Measurements from ENCODE around the gene MAP7D3.

The MAP7D3 gene

GRCh38 chrX:136203438-136203837 lies 47.8 kb downstream of the MAP7D3 start:
- Histone ChIP-seq H3K9ac (ENCODE audit: low read depth, low read length) (no peak overlapping the region), H3K27me3 (ENCODE audit: control insufficient read depth, insufficient read depth, low read length) (no peaks in the 10 kb centered on the region), H3K4me1 (ENCODE audit: control insufficient read depth, insufficient read depth, low read length) (peaks cover 6% of the 10 kb centered on the region), H3K9me3 (ENCODE audit: control insufficient read depth, insufficient read depth, low read length) (no peaks in the 10 kb centered on the region), H3K36me3 (ENCODE audit: control insufficient read depth, insufficient read depth, low read length) (peaks cover 3% of the 10 kb centered on the region), H3K4me3 (ENCODE audit: low read depth, low read length) (no peak overlapping the region)

GRCh38 chrX:136202889-136203288 lies 48.3 kb downstream of the MAP7D3 start:
- H3K9ac ChIP-seq (ENCODE audit: low read depth, low read length): no peak overlapping the region
- no peaks in the 10 kb centered on the region for H3K27me3 ChIP-seq (ENCODE audit: control insufficient read depth, insufficient read depth, low read length)
- peaks cover 6% of the 10 kb centered on the region for H3K4me1 ChIP-seq (ENCODE audit: control insufficient read depth, insufficient read depth, low read length)
- H3K9me3 ChIP-seq (ENCODE audit: control insufficient read depth, insufficient read depth, low read length): no peaks in the 10 kb centered on the region
- no peaks in the 10 kb centered on the region for H3K36me3 ChIP-seq (ENCODE audit: control insufficient read depth, insufficient read depth, low read length)
- no peak overlapping the region for H3K4me3 ChIP-seq (ENCODE audit: low read depth, low read length)

- Histone ChIP-seq H3K9ac (ENCODE audit: low read depth, low read length) (no peak overlapping the region), H3K36me3 (ENCODE audit: control insufficient read depth, insufficient read depth, low read length) (no peaks in the 10 kb centered on the region), H3K4me3 (ENCODE audit: low read depth, low read length) (no peak overlapping the region), H3K27me3 (ENCODE audit: control insufficient read depth, insufficient read depth, low read length) (no peaks in the 10 kb centered on the region), H3K9me3 (ENCODE audit: control insufficient read depth, insufficient read depth, low read length) (no peaks in the 10 kb centered on the region), H3K4me1 (ENCODE audit: control insufficient read depth, insufficient read depth, low read length) (peaks cover 6% of the 10 kb centered on the region)
These were observed 49.6 kb downstream of the MAP7D3 start for GRCh38 chrX:136201601-136202000.

- no peak overlapping the region for H3K4me3 ChIP-seq (ENCODE audit: low read depth, low read length)
- peaks cover 6% of the 10 kb centered on the region for H3K4me1 ChIP-seq (ENCODE audit: control insufficient read depth, insufficient read depth, low read length)
- H3K9me3 ChIP-seq (ENCODE audit: control insufficient read depth, insufficient read depth, low read length): no peaks in the 10 kb centered on the region
- no peaks in the 10 kb centered on the region for H3K36me3 ChIP-seq (ENCODE audit: control insufficient read depth, insufficient read depth, low read length)
- H3K27me3 ChIP-seq (ENCODE audit: control insufficient read depth, insufficient read depth, low read length): no peaks in the 10 kb centered on the region
- no peak overlapping the region for H3K9ac ChIP-seq (ENCODE audit: low read depth, low read length)
These were observed 50.7 kb downstream of the MAP7D3 start for GRCh38 chrX:136200466-136200865.

- Histone ChIP-seq H3K9ac (ENCODE audit: low read depth, low read length) (no peak overlapping the region), H3K4me3 (ENCODE audit: low read depth, low read length) (no peak overlapping the region), H3K9me3 (ENCODE audit: control insufficient read depth, insufficient read depth, low read length) (no peaks in the 10 kb centered on the region), H3K4me1 (ENCODE audit: control insufficient read depth, insufficient read depth, low read length) (peaks cover 4% of the 10 kb centered on the region), H3K27me3 (ENCODE audit: control insufficient read depth, insufficient read depth, low read length) (no peaks in the 10 kb centered on the region), H3K36me3 (ENCODE audit: control insufficient read depth, insufficient read depth, low read length) (no peaks in the 10 kb centered on the region)
These were observed 51.8 kb downstream of the MAP7D3 start for GRCh38 chrX:136199365-136199764.

GRCh38 chrX:136198678-136199243 lies 52.4 kb downstream of the MAP7D3 start:
- Histone ChIP-seq H3K9me3 (ENCODE audit: control insufficient read depth, insufficient read depth, low read length) (no peaks in the 10 kb centered on the region), H3K4me1 (ENCODE audit: control insufficient read depth, insufficient read depth, low read length) (peaks cover 4% of the 10 kb centered on the region), H3K36me3 (ENCODE audit: control insufficient read depth, insufficient read depth, low read length) (no peaks in the 10 kb centered on the region), H3K9ac (ENCODE audit: low read depth, low read length) (no peak overlapping the region), H3K27me3 (ENCODE audit: control insufficient read depth, insufficient read depth, low read length) (no peaks in the 10 kb centered on the region), H3K4me3 (ENCODE audit: low read depth, low read length) (no peak overlapping the region)

- Histone ChIP-seq H3K9ac (ENCODE audit: low read depth, low read length) (no peak overlapping the region), H3K4me3 (ENCODE audit: low read depth, low read length) (no peak overlapping the region), H3K9me3 (ENCODE audit: control insufficient read depth, insufficient read depth, low read length) (no peaks in the 10 kb centered on the region), H3K36me3 (ENCODE audit: control insufficient read depth, insufficient read depth, low read length) (no peaks in the 10 kb centered on the region), H3K27me3 (ENCODE audit: control insufficient read depth, insufficient read depth, low read length) (no peaks in the 10 kb centered on the region), H3K4me1 (ENCODE audit: control insufficient read depth, insufficient read depth, low read length) (peaks cover 4% of the 10 kb centered on the region)
These were observed 53.2 kb downstream of the MAP7D3 start for GRCh38 chrX:136198010-136198409.

- Histone ChIP-seq H3K4me1 (ENCODE audit: control insufficient read depth, insufficient read depth, low read length) (peaks cover 4% of the 10 kb centered on the region), H3K27me3 (ENCODE audit: control insufficient read depth, insufficient read depth, low read length) (no peaks in the 10 kb centered on the region), H3K9ac (ENCODE audit: low read depth, low read length) (no peak overlapping the region), H3K36me3 (ENCODE audit: control insufficient read depth, insufficient read depth, low read length) (no peaks in the 10 kb centered on the region), H3K4me3 (ENCODE audit: low read depth, low read length) (no peak overlapping the region), H3K9me3 (ENCODE audit: control insufficient read depth, insufficient read depth, low read length) (no peaks in the 10 kb centered on the region)
These were observed 54.5 kb downstream of the MAP7D3 start for GRCh38 chrX:136196691-136197155.

GRCh38 chrX:136195247-136195646 lies 56.0 kb downstream of the MAP7D3 start:
- Histone ChIP-seq H3K36me3 (ENCODE audit: control insufficient read depth, insufficient read depth, low read length) (no peaks in the 10 kb centered on the region), H3K4me1 (ENCODE audit: control insufficient read depth, insufficient read depth, low read length) (peaks cover 4% of the 10 kb centered on the region), H3K9me3 (ENCODE audit: control insufficient read depth, insufficient read depth, low read length) (no peaks in the 10 kb centered on the region), H3K4me3 (ENCODE audit: low read depth, low read length) (no peak overlapping the region), H3K27me3 (ENCODE audit: control insufficient read depth, insufficient read depth, low read length) (no peaks in the 10 kb centered on the region), H3K9ac (ENCODE audit: low read depth, low read length) (no peak overlapping the region)

GRCh38 chrX:136194536-136194935 lies 56.7 kb downstream of the MAP7D3 start:
- Histone ChIP-seq H3K4me1 (ENCODE audit: control insufficient read depth, insufficient read depth, low read length) (peaks cover 2% of the 10 kb centered on the region), H3K9ac (ENCODE audit: low read depth, low read length) (no peak overlapping the region), H3K4me3 (ENCODE audit: low read depth, low read length) (no peak overlapping the region), H3K27me3 (ENCODE audit: control insufficient read depth, insufficient read depth, low read length) (no peaks in the 10 kb centered on the region), H3K9me3 (ENCODE audit: control insufficient read depth, insufficient read depth, low read length) (no peaks in the 10 kb centered on the region), H3K36me3 (ENCODE audit: control insufficient read depth, insufficient read depth, low read length) (no peaks in the 10 kb centered on the region)

- H3K9ac ChIP-seq (ENCODE audit: low read depth, low read length): no peak overlapping the region
- no peaks in the 10 kb centered on the region for H3K4me1 ChIP-seq (ENCODE audit: control insufficient read depth, insufficient read depth, low read length)
- no peaks in the 10 kb centered on the region for H3K9me3 ChIP-seq (ENCODE audit: control insufficient read depth, insufficient read depth, low read length)
- H3K27me3 ChIP-seq (ENCODE audit: control insufficient read depth, insufficient read depth, low read length): no peaks in the 10 kb centered on the region
- H3K36me3 ChIP-seq (ENCODE audit: control insufficient read depth, insufficient read depth, low read length): no peaks in the 10 kb centered on the region
- no peak overlapping the region for H3K4me3 ChIP-seq (ENCODE audit: low read depth, low read length)
These were observed 57.4 kb downstream of the MAP7D3 start for GRCh38 chrX:136193771-136194170.

- no peak overlapping the region for H3K4me3 ChIP-seq (ENCODE audit: low read depth, low read length)
- H3K4me1 ChIP-seq (ENCODE audit: control insufficient read depth, insufficient read depth, low read length): no peaks in the 10 kb centered on the region
- H3K36me3 ChIP-seq (ENCODE audit: control insufficient read depth, insufficient read depth, low read length): no peaks in the 10 kb centered on the region
- no peaks in the 10 kb centered on the region for H3K9me3 ChIP-seq (ENCODE audit: control insufficient read depth, insufficient read depth, low read length)
- no peaks in the 10 kb centered on the region for H3K27me3 ChIP-seq (ENCODE audit: control insufficient read depth, insufficient read depth, low read length)
- H3K9ac ChIP-seq (ENCODE audit: low read depth, low read length): no peak overlapping the region
These were observed 58.3 kb downstream of the MAP7D3 start for GRCh38 chrX:136192839-136193414.
